GM19328 (cell line): ENCODE measurements around the gene LLPH.

Experiments
- ATAC-seq: cut with Tn5 transposase; IDR thresholded peaks from one replicate; pipeline ENCODE4 v1.9.1; 2021; ENCODE audit warnings: mild to moderate bottlenecking, moderate library complexity; ENCODE audit not compliant: unreplicated experiment

The LLPH gene

DNA sequence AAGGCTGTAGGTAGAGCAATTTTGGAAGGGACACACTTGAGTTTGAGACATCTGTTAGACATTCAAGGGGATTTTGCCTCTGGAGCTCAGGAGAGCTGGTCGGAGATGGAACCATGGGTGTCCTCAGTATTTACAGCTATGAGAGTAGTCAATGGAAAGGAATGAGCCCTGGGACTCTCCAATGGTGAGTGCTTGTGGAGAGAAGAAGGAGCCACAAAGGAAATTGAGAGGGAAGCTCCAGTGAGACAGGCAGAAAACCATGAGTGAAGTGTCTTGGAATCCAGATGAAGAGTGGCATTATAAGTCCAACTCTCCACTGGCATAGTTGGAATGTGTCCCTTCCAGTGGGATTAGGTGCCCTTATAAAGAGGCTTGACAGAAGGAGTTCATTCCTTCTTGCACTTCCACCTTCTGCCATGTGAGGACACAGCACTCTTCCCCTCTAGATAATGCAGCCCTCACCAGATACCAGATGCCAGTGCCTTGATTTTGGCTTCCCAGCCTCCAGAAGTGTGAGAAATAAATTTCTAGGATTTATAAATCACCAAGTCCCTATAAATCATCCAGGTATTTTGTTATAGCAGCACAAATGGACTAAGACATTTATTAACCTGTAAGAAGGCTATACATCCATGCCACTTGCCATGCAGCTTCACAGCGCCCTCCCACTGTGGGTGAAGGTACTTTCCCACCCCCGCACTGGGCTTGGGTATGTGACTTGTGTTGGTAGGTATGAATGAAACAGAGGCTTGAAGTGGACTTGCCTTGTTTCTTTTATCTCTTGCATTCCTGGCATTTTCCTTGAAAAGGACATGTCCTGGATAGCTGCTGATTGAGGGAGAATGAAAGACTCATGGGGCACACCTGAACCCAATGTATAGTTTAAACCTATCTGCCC is 27.3 kb downstream of the LLPH start:
- no peak for ATAC-seq

DNA sequence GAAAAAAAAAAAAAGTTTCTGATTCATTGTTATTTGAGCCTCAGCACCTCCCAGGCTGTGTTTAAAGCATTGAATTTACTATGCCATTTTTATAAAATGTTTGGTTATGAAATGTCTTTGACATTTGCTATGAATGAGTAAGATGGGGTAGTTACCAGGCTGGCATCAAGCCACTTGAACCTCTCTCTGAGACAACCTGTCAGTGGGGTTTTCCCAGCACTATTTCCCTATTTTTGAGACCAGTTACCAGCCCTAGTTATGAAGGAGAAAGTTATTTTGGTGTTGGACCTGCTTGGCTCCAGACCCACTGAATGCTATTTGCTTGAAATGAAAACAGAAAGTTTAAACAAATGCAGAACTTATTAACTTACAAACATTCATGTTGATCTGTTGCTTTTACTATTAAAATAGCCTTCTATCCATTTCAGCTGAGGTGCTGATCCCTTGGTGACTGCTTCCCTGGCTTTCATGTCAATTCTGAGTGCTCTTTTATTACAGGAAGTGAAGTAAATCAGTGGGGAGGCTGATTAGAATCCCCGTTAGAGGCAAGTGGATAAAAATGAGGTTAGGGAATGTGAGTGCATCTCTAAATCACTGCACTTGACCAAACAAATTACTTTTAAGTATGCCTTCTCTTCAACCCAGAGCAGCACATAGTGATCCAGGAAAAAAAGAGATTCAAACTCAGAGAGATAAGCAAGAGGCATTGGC is 37.8 kb downstream of the LLPH start:
- no peak for ATAC-seq

DNA sequence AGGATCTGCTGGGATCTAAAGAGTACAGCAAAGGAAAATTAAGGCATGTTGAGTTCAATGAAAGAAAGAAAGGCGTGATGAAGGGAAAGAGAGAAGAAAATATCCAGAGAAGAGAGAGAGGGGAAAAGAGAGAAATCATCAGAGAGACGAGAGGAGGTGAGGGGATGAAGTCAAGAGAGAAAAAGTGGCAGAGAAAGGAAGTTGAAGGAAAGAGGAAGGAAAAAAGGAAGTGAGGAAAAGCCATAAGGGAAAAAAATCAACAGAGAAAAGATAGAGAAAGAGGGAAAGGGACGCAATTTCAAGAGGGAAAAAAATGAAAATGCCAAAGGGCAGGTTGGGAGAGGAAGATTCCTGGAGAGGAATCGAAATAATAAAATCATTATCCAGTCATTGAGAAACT is 40.4 kb downstream of the LLPH start:
- ATAC-seq, result no peak

DNA sequence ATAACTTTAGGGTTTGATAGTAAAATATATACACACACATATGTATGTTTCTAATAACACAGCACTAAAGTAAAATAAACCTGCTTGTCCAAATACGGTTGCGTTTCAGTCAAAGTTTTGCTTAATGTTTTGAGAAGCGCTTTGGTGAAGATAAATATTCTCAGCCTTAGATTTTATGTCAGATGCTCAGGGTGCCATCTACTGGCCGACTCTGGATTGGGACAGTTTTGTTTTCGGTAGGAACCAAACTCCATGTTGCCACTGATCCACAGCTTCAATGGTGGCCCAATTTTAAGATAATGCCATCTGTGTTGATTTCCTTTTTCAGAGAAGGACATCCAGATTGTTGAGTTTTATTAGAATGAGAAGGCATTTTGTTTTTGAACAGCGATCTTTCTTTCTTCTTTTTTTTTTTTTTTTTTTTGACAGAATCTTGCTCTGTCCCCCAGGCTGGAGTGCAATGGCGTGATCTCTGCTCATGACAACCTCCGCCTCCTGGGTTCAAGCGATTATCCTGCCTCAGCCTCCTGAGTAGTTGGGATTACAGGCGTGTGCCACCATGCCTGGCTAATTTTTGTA is 43.1 kb downstream of the LLPH start:
- ATAC-seq, result peak; percentile 62

DNA sequence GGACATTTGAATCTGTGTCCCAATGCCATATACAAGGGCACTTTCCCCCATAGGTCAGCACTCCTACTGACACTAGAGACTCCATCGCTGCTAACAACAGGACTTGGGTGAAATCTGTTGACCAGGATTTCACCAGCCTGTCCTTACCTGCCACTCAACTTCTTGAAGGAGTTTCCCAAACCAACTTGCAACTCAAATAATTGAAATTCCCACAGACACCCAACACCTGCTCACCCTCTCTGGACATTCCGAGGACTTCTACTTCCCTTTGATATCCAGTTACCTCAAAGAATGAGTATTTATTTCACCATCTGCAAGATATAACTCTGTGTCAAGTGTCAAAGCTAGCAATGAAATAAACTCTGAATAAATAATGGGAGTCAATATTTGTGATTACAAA is 44.6 kb downstream of the LLPH start:
- ATAC-seq, result no peak

DNA sequence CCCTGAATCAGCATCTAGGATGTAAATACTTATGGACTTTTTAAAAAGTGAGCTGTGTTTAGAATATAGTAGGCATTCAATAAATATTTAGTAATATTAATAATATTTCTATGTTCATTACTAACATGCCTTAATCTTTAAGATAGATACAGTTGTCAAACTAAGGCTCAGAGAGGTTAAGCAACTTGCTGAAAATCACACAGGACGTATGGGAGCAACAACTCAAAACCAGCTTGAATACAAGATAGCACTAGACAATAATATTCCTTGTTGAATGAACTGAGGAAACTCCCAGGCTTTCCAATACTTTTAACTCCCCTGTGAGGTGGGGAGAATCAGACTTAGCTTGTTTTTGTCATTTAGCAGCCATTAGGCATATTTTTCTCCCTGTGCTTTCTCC is 45.3 kb downstream of the LLPH start:
- no peak for ATAC-seq

DNA sequence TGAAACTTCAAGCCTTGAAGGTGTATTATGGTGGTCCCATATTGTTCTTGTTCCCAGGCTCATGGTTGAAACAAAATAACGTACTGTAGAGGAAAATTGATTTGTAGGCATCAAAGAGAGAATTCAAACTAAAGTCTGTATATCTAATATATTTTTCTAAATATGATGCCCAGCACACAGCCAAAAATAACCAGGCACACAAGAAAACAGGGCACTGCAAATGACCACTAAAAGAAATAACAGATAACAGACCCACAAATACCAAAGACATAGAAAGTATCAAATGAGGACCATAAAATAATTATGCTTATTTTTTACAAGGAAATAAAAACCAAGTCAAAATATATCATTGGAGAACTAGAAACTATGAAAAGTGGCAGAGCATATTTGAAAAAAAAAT is 46.8 kb downstream of the LLPH start:
- no peak for ATAC-seq

DNA sequence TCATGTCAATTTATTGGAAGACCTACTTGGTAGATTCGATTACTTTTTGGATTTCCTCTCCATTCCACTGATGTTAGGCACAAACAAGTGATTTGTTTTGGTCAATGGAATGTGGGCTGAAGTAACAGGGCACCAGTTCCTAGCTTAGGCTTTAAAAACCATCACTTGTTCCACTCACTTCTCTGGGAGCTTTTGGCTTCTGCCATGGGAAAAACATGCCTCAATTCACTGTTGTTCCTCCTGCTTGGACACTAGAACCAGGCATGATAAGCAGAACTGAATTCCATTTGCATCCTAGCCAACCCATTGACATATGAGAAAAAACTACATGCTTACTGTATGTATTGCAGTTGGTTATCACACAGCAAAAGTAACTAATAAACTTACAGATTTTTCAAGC is 47.8 kb downstream of the LLPH start:
- ATAC-seq, result no peak

DNA sequence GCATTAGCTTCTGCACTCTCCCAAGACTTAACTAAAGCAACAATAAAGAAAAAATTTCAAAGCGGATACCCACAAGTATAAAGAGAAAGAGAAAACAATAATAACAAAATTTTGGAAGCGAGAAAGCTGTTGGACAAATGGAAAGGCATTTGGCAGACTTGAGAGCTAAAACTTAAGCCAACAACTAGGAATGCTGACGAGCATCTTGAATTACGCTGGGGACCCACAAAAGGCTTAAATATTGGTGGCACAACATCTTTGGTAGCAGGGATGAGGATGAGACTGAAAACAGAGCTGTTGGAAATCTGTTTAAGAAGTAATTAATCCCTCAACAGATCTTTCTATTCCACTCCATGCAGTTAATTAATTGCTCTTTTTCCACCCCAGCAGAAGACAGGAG is 49.8 kb downstream of the LLPH start:
- no peak for ATAC-seq

DNA sequence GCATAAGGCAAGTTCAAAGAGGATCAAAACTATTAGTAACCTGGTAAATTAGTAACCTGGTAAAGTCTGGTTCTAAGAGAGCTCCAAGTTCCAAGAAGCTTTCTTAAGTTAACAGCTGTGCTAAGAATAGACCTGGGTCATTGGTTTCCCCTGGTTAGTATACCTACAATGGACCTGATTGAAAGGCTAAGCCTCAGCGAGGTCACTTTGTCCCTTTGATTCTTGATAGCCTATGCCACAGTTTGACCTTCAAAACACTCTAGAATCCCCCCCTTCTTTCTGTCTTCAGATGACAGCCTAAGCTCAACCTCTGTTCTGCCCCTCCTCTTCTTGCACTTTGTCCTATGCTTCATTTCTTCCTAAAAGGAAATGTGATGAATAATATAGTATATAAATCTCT is 53.0 kb downstream of the LLPH start:
- ATAC-seq, result no peak

DNA sequence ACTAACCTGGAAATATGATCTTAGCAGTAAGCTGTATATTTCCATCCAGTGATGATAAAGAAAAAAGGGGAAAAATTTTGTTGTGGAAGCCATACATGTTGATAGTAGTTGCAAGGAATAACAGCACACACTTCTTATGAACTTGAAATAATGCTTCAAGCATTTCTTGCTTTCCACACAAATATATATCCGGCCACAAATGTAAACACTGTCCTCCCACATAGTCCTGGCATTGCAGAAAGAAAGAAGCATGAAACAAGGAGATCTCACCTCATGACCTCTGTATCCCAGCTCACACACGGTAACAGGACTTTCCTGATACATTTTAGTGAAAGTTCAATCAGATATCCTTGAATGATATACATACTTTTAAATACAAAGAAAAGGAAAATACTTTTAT is 56.0 kb downstream of the LLPH start:
- ATAC-seq, result no peak

DNA sequence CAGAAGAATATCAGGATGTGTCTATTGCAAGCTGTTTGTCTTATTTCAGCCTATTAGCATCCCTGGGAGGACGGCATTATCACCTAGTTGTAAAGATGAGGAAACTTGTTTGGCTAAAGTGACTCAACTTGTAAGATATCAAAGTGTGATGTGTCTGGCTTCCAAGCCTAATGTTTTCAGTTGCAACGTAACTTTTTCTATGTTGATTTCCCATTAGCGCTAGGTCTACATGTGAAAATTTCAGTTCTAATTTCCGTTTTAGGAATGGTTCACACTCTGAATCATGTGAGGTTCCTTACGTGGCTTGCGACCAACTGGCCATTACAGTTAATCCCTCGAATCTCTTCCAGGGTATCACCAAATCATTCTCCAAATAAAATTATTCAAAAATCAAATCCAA is 58.0 kb downstream of the LLPH start:
- no peak for ATAC-seq

DNA sequence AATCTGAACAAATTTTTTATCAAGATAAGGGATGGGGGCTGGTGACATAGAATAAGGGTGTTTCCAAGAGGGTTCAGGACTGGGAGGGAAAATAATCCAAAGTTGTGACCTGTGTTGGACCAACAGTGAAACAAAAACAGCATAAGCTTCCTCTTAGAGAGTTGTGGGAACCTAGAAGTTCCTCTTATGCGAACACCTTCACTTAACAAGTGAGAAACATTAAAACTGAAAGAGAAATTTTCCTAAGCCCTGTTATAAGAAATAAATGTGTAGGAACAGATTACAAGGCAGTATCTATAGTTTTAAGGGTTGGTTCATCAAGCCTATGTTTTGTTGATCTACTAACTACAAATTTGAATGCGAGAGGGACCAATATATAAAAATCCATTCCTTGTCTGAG is 58.4 kb downstream of the LLPH start:
- ATAC-seq, result no peak

DNA sequence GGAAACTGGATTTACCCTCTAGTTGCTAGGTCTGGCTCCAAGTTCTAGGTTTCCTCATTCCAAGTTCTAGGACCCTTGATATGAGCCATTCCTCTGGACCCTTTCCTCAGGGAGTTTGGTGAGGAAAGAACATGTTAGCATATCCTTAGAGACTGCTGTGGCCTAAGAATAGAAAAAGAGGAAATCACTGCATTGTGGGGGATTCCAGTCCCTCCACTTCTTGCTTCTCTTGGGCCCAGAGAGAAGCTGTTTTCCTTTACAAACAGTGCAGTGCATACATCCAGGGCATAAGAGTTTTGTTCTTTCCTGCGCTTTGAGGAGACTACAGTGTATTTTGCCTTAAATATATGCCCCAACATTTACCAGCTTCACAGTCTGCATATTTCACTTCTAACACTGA is 59.0 kb downstream of the LLPH start:
- no peak for ATAC-seq

DNA sequence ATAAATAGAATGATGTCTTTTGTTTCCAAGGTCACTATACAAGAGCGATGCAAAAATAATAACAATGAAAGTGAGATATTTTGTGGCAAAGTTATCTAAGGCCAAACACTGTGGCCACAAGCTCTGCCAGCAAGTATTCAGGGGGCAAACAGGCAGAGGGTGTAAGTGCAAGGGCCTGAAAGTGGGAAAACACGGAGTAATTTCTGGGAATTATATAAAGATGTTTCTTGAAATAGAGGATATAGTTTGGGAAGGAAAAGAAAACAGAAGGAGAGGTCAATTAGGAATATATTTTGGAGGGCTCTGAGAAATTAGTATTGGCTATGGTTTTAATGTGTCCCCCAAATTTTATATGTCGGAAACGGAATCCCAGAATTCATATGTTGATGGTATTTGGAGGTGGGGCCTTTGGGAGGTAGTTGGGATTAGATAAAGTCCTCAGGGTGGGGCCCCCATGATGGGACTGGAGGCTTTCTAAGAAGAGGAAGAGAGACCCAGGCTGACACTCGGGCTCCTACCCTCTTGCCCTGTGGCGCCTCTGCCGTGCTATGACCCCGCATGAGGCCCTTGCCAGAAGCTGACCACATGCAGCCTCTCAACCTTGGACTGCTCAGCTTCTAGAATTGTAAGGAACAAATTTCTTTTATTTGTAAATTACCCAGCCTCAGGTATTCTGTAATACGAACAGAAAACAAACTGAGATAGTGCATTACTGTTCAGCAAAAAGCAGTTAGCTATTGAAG is 60.0 kb downstream of the LLPH start:
- no peak for ATAC-seq

DNA sequence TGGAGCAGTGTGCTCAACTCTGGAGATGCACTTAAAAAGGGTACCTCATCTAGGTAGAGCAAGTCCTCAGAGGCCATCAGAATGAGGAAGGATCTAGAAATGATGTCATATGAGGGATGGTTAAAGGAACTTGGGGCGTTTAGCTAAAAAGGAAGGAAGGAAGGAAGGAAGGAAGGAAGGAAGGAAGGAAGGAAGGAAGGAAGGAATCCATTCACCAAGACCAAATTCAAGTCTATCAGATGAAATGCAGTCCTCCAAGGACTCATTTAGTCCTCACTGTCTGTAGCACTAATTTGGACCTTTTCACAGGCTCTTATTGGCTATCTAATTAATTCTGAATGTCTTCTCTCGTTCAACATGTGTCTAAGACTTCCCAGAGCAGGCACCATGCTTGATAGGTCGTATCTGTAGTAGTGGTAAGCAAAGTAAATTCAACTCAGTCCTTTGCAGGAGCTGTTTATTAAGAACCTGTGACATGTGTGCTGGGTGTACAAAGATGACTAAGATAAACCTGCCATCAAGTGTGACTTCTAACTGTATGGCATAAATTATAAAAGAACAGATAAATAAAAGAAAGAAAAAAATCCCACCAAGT is 63.5 kb downstream of the LLPH start:
- no peak for ATAC-seq
